ENCODE results near the gene TIMM10B. TPM values are rescaled to one million over a fixed set of nuclear protein-coding genes. Genes with fewer than 3 reads are reported as not detected.

TIMM10B gene
- total and polyA plus RNA-seq, 2 of the 13 experiments (the other 11 are each of a cell fraction or from before 2014, with no cell fraction given): 34.9 to 39.5 TPM

DNA sequence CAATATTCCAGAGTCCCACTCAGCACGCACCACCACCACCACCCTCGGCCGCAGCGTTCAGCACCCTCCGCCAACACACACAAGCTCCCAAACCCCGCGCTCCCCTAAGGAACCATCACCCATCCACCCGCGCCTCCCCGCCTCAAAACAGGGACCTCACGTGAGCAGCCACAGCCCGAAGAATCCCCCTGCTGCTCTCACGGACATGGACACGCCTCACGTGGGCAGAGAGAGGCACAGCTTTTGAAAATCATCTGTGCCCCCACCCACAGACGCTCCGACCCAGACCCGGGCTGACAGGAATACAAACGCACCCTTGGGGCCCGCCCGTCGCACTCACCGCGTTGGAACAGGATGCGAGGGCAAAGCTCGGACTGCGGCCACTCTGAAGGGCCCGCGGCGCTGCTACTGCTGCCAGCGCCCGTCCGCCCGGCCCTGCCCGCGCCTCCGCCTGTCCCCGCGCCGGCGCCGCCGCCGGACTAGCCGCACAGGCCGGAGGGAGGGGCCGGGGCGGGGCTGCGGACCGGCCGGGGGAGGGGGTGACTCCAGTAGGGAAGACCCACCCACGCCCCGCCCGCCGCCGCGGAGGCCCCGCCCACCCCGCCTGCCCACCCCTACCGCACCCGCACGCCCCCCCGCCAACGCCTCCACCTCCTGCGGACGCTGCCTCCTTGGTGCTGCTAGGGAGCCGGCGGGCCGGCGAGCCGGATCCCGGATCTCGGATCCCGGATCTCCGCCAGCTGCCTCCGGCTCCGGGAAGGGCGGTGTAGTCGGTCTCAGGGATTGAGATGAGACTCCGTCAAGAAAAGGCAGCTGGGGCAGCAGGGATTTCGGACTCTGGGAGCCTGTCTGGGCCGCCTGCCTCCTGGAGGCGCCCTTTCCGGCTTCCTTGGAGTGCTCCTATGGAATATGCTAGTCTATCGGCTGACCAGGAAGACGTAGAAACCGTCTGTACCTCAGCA, 7.6 kb upstream of the TIMM10B start, which contains the start of gene TRIM3 (continued):
- no peak for TF ChIP-seq ZBTB46 (CRISPR knock-in tag; IDR thresholded peaks at IDR 0.05; ENCODE audit: borderline replicate concordance)
- TF ChIP-seq, protein P1, sequence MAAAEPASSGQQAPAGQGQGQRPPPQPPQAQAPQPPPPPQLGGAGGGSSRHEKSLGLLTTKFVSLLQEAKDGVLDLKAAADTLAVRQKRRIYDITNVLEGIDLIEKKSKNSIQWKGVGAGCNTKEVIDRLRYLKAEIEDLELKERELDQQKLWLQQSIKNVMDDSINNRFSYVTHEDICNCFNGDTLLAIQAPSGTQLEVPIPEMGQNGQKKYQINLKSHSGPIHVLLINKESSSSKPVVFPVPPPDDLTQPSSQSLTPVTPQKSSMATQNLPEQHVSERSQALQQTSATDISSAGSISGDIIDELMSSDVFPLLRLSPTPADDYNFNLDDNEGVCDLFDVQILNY (CRISPR knock-in tag; conservative IDR thresholded peaks at IDR 0.05): no peak
- TF ChIP-seq FOXO1 (CRISPR knock-in tag; IDR thresholded peaks at IDR 0.05): no peak
- TF ChIP-seq JUND (CRISPR knock-in tag; IDR thresholded peaks at IDR 0.05): no peak
- TF ChIP-seq ZNF816 (CRISPR knock-in tag; IDR thresholded peaks at IDR 0.05; ENCODE audit: borderline replicate concordance): no peak
- TF ChIP-seq SAP130 (CRISPR knock-in tag; IDR thresholded peaks at IDR 0.05; ENCODE audit: low read depth): peak; percentile 67
- no peak for TF ChIP-seq ZNF460 (CRISPR knock-in tag; IDR thresholded peaks at IDR 0.05; ENCODE audit: borderline replicate concordance)
- TF ChIP-seq ZBTB2 (CRISPR knock-in tag; IDR thresholded peaks at IDR 0.05; ENCODE audit: low read depth): 0 out of 2 replicates have a peak, but pooled peaks have one; percentile 44
- no peak for TF ChIP-seq YY1 (IDR thresholded peaks at IDR 0.05; ENCODE audit: insufficient read depth, insufficient replicate concordance, low read depth, low read length)
- no peak for TF ChIP-seq TFE3 (CRISPR knock-in tag; IDR thresholded peaks at IDR 0.05)
- TF ChIP-seq POGZ (CRISPR knock-in tag; IDR thresholded peaks at IDR 0.05): 0 out of 2 replicates have a peak, but pooled peaks have one; percentile 30
- TF ChIP-seq NR2F6 (IDR thresholded peaks at IDR 0.05): no peak
- no peak for TF ChIP-seq NR2F6 (CRISPR knock-in tag; IDR thresholded peaks at IDR 0.05)
- no peak for TF ChIP-seq TCF12 (IDR thresholded peaks at IDR 0.05)
- TF ChIP-seq TCF12 (CRISPR knock-in tag; IDR thresholded peaks at IDR 0.05): 0 out of 2 replicates have a peak, but pooled peaks have one; percentile 63
- TF ChIP-seq TAF1 (CRISPR knock-in tag; IDR thresholded peaks at IDR 0.05): peak; percentile 8; the same call in 1 of the 2 replicates
- peak; percentile 24 for TF ChIP-seq SKI (IDR thresholded peaks at IDR 0.05; ENCODE audit: partially characterized antibody)
- TF ChIP-seq GTF3A (CRISPR knock-in tag; conservative IDR thresholded peaks at IDR 0.05): no peak
- TF ChIP-seq ZSCAN22 (CRISPR knock-in tag; IDR thresholded peaks at IDR 0.05): peak; percentile 87
- TF ChIP-seq ZBTB38 (CRISPR knock-in tag; IDR thresholded peaks at IDR 0.05): 0 out of 2 replicates have a peak, but pooled peaks have one; percentile 46
- no peak for TF ChIP-seq ZBTB3 (CRISPR knock-in tag; IDR thresholded peaks at IDR 0.05; ENCODE audit: borderline replicate concordance, low read depth)
- 0 out of 2 replicates have a peak, but pooled peaks have one; percentile 31 for TF ChIP-seq PCBP1 (IDR thresholded peaks at IDR 0.05; ENCODE audit: borderline replicate concordance, low read depth, low read length)
- 0 out of 2 replicates have a peak, but pooled peaks have one; percentile 24 for TF ChIP-seq KDM5B (CRISPR knock-in tag; IDR thresholded peaks at IDR 0.05; ENCODE audit: borderline replicate concordance)
- TF ChIP-seq HOXA5 (CRISPR knock-in tag; IDR thresholded peaks at IDR 0.05): no peak
- TF ChIP-seq CHD2 (IDR thresholded peaks at IDR 0.05; ENCODE audit: low read depth, low read length): no peak
